Stimulated activated CD4-positive, alpha-beta T cell treated with anti-CD3 and anti-CD28 coated beads, Interleukin-4, amount 100 ng/mL, for 48 hours (primary cell): ENCODE results near the gene PRIMPOL.
"Not testable (repeated sequence)": the region's sequence is repeated elsewhere in the genome, so short reads cannot be mapped to it uniquely, and the experiment has no call there.

Source experiments
- DNase-seq, 2 donors: peaks; one replicate each; pipeline ENCODE4 v3.0.0-alpha.2; 2020; ENCODE audit warnings: low read depth in 2 of 2

PRIMPOL gene

GRCh38 chr4:184712322-184712721, 62.8 kb downstream of the PRIMPOL start:
- DNase-seq, result no peak

- DNase-seq, result no peak
Observed at GRCh38 chr4:184713887-184714286, 64.3 kb downstream of the PRIMPOL start.

DNA sequence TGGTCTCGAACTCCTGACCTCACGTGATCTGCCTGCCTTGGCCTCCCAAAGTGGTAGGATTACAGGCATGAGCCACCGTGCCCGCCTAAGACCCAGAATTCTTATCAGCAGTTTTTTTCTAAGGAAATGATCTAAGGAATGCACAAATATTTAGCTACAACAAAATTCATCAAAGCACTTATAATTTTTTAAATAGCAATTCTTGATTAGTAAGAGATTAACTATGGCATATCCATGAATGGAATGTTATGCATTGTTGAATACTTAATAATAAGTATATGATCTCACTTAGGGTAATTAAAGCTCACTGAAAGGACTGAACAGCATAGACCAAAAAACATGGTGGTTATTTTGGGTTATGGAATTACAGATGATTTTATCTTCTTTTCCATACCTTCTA, 66.0 kb downstream of the PRIMPOL start:
- no peak for DNase-seq

DNA sequence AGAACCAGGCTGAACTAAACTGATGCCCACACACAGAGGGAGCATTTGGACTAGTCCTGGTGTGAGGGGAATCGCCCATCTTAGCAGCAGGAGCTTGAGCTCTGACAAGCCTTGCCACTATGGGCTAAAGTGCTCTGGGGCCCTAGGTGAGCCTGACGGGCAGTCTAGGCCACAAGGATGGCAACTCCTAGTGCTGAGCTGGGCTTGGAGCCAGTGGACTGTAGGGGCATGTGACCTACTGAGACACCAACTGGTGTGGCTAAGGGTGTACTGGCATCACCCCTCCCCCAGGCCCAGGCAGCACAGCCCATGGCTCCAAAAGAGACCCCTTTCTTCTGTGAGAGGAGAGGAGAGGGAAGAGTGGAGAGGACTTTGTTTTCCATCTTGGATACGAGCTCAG, 69.9 kb downstream of the PRIMPOL start:
- no peak for DNase-seq

GRCh38 chr4:184721254-184721653, 71.7 kb downstream of the PRIMPOL start:
- no peak for DNase-seq

DNA sequence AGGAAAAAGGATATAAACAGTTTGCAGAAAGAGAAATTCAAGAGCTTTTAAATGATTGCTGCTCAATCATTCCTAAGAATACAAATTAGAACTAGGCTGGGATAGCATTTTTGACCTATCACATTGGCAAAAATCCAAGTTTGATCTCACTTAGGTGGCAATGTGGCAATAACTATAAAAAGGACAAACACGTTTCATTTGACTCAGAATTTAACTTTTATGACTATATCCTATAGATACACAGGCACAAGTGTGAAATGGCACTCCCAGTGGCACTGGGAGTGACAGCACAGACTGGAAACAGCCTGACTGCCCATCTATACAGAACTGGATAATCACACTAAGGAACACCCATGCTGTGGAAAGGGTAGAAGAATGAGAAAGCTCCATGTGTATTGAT, 73.3 kb downstream of the PRIMPOL start:
- DNase-seq, result no peak

- DNase-seq, result no peak
Observed at GRCh38 chr4:184727430-184727829, 77.9 kb downstream of the PRIMPOL start.

DNA sequence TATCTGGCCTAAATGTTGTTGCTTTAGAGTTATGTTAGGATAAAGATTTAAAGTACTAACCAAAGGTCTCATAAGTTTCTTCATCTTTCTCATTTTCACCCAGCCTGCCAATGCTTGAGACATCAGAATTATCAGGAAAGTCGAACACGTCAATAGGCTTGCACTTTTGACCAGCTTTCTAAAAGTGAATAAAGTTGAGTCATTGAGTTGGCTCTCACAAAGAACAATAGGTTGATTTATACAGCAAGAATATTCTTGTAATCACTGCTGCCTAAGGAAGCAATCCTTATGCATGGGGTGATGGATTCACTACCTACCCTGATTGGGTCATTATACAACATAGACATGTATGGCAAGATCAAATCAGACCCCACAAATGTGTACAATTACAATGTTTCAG, 79.3 kb downstream of the PRIMPOL start:
- DNase-seq, result no peak

- no peak for DNase-seq
Observed at GRCh38 chr4:184729946-184730345, 80.4 kb downstream of the PRIMPOL start.

DNA sequence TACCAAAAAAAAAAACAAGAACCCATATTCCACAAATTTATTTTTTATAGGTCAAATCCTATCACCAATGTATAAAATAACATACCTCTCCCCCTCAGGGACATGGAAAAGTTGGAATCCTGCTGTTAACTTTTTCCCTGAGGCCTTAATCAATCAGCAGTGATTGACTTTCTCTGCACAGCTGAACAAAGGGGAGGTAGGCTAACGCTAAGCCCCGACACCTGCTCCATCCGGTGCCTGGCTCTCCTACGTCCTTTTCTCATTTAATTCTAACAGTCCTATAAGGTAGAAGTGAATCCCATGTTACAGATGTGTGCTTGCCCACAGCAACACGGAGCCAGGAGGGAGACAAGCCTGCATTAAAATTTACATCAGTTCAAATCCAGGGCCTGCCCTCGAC, 81.5 kb downstream of the PRIMPOL start:
- no peak for DNase-seq

DNA sequence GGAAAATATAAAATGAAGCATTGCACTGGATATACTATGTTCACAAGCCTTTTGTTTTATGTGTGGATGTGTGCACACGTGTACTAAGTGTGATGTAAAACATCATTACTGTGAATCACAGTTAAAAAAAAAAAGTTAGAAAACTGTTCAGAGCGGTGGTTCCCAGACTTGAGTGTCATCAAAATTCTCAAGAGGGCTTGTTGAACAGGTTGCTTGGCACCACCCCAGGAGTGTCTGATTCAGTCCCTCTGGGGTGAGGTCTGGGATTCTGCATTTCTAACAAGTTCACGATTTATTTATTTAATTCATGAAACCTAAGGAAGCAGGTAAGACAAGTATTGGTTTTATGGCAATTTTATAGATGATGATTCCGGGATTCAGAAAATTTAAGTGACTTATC, 82.6 kb downstream of the PRIMPOL start:
- no peak for DNase-seq

DNA sequence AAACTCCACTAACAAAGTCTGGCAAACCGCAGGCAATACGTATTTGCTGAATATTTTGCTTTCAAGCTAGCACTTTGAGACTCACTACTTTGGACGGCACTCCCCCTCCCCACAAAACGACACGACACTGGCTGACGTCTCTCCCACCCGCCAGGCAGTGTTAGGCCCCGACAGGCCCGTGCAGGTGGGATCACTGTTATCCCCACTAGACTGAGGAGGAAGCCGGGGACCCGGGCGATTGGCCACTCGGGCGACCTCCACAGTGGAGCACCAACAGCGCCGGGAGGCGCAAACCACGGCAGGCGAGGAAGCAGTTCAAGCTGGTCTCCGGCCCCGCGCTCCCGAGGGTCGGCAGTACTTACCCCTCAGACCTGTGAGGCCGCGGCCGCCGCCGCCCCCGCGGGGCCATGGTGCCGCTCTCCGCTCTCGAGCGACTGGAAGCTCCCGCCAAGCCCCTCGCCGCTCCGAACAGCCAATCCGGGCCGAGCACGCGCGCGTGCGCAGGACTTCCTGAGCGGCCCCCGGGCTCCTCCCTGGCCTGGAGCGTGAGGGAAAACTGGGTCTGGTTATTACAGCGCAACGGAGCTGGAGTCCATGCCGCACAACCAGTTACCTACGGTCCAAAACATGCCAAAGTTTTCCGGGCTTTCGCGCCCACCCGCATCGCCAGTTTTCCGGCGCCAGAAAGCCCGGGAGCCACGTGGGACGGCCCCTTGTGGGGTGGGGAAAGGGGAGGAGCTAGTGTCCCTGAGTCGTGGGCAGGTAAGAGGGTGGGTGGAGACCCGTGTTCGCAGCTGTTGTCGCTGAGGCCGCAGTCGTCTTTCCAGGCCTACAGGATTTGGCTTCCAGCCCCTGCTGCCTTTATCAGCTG, 84.4 kb downstream of the PRIMPOL start, which contains the start of gene CENPU:
TSS of gene CENPU (minus strand) at position 443 of the 871 bp plus-strand sequence. CDS start at position 409, 34 bp downstream.
- peak; percentile 87 to 94 for DNase-seq

DNA sequence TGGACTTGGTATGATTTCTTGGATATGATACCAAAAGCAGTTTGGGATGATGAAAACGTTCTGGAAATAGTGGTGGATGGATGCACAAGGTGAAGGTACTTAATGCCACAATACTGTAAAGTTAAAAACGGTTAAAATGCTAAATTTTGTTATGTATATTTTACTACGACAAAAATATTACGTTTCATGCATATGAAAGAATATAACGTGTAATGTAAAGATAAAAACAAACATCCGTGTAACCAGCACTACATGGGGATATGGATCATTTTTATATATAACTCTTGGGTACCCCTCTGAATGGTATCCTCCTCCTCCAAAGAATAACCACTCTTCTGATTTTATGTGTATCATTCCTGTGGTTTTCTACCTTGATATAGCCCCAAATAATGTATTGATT, 85.2 kb downstream of the PRIMPOL start:
- no peak for DNase-seq

GRCh38 chr4:184739575-184739974, 90.0 kb downstream of the PRIMPOL start:
- DNase-seq, result not testable (repeated sequence)

DNA sequence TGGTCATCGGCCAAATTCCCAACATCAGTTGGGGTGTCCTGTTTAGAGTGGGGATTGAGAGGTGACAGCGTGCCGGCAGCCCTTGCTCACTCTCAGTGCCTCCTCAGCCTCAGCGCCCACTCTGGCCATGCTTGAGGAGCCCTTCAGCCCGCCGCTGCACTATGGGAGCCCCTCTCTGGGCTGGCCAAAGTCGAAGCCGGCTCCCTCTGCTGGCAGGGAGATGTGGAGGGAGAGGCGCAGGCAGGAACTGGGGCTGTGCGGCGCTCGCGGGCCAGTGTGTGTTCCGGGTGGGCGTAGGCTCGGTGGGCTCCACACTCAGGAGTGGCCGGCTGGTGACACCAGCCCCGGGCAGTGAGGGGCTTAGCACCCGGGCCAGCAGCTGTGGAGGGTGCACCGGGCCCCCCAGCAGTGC, 91.4 kb downstream of the PRIMPOL start:
- no peak for DNase-seq

- not testable (repeated sequence) for DNase-seq
Observed at GRCh38 chr4:184741651-184742050, 92.1 kb downstream of the PRIMPOL start.

DNA sequence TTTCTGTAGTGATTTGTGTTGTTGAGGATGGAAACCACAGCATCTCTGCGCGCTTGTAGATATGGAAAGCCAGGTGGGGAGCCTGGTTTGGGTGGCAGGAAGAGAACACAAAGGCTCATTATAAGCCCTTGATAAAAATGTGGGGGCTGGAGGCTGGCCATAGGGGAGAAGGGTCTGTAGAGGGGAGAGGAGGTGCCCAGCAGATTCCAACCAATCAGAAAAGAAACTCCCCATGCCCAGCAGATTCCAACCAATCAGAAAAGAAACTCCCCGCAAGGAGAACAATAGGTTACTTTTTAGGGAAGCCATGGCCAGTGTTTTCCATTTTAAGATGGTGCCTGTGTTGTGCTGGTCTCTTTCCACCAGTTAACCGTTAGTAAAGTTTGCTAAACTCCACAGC, 94.1 kb downstream of the PRIMPOL start:
- DNase-seq, result no peak

- DNase-seq, result no peak
Observed at GRCh38 chr4:184744236-184744635, 94.7 kb downstream of the PRIMPOL start.
